Measurements from ENCODE around the gene ADH1B. TPM values are rescaled to one million over a fixed set of nuclear protein-coding genes. Genes with fewer than 3 reads are reported as not detected.
"Not testable (repeated sequence)": the region's sequence is repeated elsewhere in the genome, so short reads cannot be mapped to it uniquely, and the experiment has no call there.

Gene ADH1B
- total and polyA plus RNA-seq, 2 of the 4 experiments (the other 2 are of a cell fraction): 0.36 to 0.46 TPM

GRCh38 chr4:99317811-99318210 is 3.4 kb downstream of the ADH1B start:
- Histone ChIP-seq H4K5ac (ENCODE audit: low read depth, low read length) (peak overlapping the region; percentile 71; the same call in 1 of the 2 replicates), H3K36me3 (ENCODE audit: control insufficient read depth, insufficient read depth, low read length) (peaks cover 16% of the 10 kb centered on the region; the same call in 1 of the 2 replicates), H2BK120ac (ENCODE audit: low read depth, low read length) (peak overlapping the region; percentile 52), H2BK15ac (ENCODE audit: low read depth, low read length) (peak overlapping the region; percentile 7; the same call in 1 of the 3 replicates), H3K4ac (ENCODE audit: low read depth, low read length) (peak overlapping the region; percentile 1; the same call in 1 of the 2 replicates), H3K18ac (ENCODE audit: low read depth, low read length) (peak overlapping the region; percentile 63; the same call in 1 of the 2 replicates)
- H2BK5ac ChIP-seq (ENCODE audit: low read depth, low read length, poor library complexity, severe bottlenecking); intact Hi-C loops (cut with micrococcal nuclease); H4K8ac ChIP-seq (ENCODE audit: low read depth in 2 of 2, low read length in 2 of 2); H3K9ac ChIP-seq (ENCODE audit: low read depth, low read length); DNase-seq; H2AFZ ChIP-seq (replicated peaks; ENCODE audit: low read length, poor library complexity); H3K56ac ChIP-seq (ENCODE audit: extremely low read depth, insufficient read depth, low read length); H3K9me3 ChIP-seq (ENCODE audit: control insufficient read depth, insufficient read depth, low read length); H2AK5ac ChIP-seq (ENCODE audit: low read depth, low read length); H3K79me1 ChIP-seq (ENCODE audit: low read depth in 1 of 2, low read length in 2 of 2); H3K23ac ChIP-seq (ENCODE audit: low read depth, low read length); ATAC-seq (ENCODE audit: low read depth); H3K27me3 ChIP-seq (ENCODE audit: control insufficient read depth, insufficient read depth, low read length); dilution Hi-C loops (cut with HindIII; ENCODE audit: low sequenced_read_pairs, unreplicated experiment); H3K27ac ChIP-seq (ENCODE audit: insufficient read depth, low read length); in situ Hi-C loops (cut with MboI; ENCODE audit: low sequenced_read_pairs); H4K91ac ChIP-seq (ENCODE audit: insufficient read depth, low read depth, low read length); H3K4me2 ChIP-seq (ENCODE audit: low read depth, low read length); H3K9me1 ChIP-seq (ENCODE audit: insufficient read depth, low read length); CTCF ChIA-PET; BruUV-seq (replicated peaks); H3K4me1 ChIP-seq (ENCODE audit: control insufficient read depth, insufficient read depth, low read length); H2AK9ac ChIP-seq (replicated peaks; ENCODE audit: low read depth, low read length, poor library complexity); H3K4me3 ChIP-seq (ENCODE audit: insufficient read depth, low read depth, low read length); H2BK20ac ChIP-seq (ENCODE audit: low read depth, low read length); POLR2A ChIA-PET (ENCODE audit: unreplicated experiment); H4K20me1 ChIP-seq (ENCODE audit: insufficient read depth, low read length); H3K14ac ChIP-seq (replicated peaks; ENCODE audit: low read depth, low read length): not testable (repeated sequence)
- WGBS, 2 experiments (ENCODE audit: extremely low coverage in 2 of 2, insufficient read length in 1 of 2): no CpG with 5 or more reads among the region's 8 CpGs
